Testis (tissue), 2 donors: ENCODE data around the gene YIPF4.

ENCODE experiments used
- CTCF ChIP-seq, 3 experiments: fragments of 450-650 bp in 2 of 3; fragments of 200-600 bp in 1 of 3; sonication (generic) in 1 of 3; IDR thresholded peaks; one replicate each; pipeline ENCODE4 v1.5.1; 2016 to 2019; ENCODE audit warnings: antibody characterized with exemption in 3 of 3, mild to moderate bottlenecking in 2 of 3, moderate library complexity in 1 of 3
- POLR2A ChIP-seq: fragments of 450-650 bp; IDR thresholded peaks from one replicate; pipeline ENCODE4 v1.6.1; 2017; ENCODE audit warnings: antibody characterized with exemption, mild to moderate bottlenecking, moderate library complexity

DNA sequence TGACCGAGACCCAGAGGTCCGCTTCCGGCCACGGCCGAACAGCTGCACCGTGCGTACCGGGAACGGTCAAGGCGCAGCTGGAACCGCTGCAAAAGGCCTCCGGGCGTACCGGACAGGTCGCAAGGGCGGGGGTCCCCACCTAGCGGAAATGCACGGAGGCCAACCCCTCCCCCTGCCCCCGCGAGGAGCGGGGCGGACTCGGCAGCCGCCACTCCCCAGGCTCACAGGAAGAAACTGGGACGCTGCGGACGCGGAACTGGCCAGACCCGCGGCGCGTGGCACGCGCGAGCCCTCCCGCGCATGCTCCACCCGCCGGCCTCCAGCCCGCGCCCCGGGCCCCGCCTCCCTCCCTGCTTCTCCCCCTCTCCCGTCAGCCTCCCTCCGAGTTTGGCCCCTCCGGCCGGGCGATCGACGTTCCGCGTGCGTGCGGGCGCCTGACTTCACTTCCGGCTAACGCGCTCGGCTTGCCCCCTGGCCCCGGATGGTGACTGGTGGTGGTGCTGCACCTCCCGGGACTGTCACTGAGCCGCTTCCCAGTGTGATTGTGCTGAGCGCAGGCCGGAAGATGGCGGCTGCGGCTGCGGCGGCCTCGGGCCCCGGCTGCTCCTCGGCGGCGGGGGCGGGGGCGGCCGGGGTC is 79.1 kb downstream of the YIPF4 start, which contains the start of gene BIRC6:
- TF ChIP-seq CTCF (IDR thresholded peaks at IDR 0.05), result no peak
- peak; percentile 8 for TF ChIP-seq POLR2A
